KOPT-K1 (cell line): ENCODE data around the gene MYO6.

Source experiments
- H3K27ac ChIP-seq: fragments of 200-600 bp; sonication (generic); 2 replicates; pipeline ENCODE4 v1.5.1; 2016; ENCODE audit warnings: antibody characterized with exemption, mild to moderate bottlenecking, low read depth, low read length; ENCODE audit not compliant: poor library complexity, severe bottlenecking
- H3K36me3 ChIP-seq: fragments of 200-600 bp; sonication (generic); 2 replicates; pipeline ENCODE4 v1.5.1; 2017; ENCODE audit warnings: antibody characterized with exemption, mild to moderate bottlenecking, low read length, moderate library complexity; ENCODE audit not compliant: insufficient read depth
- H3K9me3 ChIP-seq: fragments of 200-600 bp; sonication (generic); 2 replicates; pipeline ENCODE4 v1.5.1; 2017; ENCODE audit warnings: antibody characterized with exemption, low read length, mild to moderate bottlenecking; ENCODE audit not compliant: insufficient read depth, poor library complexity, severe bottlenecking

Gene MYO6

DNA sequence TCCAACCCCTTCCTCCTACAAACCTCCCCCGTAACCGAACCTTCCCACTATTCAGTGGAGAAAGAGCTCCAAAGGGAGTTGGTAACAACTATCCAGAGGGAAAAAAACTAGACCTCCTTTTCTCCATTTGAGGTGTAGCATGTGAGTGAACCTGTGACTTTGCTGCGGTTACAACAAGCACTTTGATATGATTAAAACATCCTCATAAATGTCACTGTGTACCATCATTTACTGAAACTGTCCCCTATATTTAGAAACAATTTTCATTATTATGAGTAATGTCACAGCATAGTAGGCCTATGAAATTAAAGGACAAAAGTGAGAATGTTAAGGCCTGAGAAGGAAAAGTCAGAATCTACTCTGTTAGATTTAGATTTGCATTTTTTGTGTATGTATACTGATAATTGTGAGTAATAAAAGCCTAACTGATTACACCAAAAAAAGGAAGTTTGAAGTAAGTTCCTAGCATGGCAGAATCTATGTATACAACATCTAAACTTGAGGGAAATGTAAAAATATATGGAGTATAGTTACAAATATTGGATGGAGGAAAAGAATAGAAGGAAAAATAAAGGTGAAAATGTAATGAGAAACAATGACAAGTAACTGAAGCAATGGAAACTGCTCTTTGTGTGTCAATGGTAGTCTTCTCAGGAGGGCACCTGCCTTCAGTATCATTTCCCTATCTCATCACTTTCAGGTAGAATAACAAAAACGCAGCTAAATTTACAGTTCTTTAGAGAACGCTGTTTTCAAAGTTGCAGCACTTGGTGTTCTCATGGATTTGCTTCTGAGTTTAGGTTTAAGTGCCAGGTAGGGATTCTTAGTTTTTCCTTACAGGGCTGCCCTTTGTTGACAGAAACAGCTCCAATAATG is 177.5 kb downstream of the MYO6 start:
- Histone ChIP-seq H3K9me3 (no peaks in the 10 kb centered on the region), H3K27ac (no peak overlapping the region), H3K36me3 (no peaks in the 10 kb centered on the region)

DNA sequence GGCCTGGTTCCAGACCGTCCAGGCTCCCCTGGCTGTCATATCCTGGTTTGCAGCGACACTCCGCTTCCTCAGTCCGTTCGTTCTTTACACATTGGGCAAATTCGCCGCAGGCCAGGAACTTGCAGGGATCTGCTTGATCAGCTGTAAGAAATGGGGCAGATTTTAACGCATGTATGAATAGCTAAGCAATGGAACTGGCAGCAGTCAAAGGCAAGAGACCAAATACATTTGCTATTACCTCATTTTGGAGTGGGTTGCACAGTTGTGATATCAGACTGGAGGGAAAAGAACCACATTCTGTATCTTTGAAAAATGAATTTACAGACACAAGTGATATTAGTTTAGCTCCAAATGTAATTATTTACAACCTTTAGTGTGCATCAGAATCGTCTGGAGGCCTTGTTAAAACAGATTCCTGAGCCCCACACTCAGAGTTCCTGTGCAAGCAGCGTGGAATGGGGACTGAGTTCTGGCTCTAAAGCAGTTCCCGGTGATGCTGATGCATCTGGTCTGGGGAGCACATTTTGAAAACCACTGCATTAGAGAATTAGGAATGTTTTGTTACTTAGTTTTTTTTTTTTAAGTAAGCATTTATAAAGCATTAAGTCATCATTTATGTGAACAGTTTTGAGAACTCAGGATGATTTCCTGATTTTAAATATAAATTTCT is 182.1 kb downstream of the MYO6 start:
- H3K27ac ChIP-seq, result no peak overlapping the region
- H3K9me3 ChIP-seq, result no peaks in the 10 kb centered on the region
- no peaks in the 10 kb centered on the region for H3K36me3 ChIP-seq

DNA sequence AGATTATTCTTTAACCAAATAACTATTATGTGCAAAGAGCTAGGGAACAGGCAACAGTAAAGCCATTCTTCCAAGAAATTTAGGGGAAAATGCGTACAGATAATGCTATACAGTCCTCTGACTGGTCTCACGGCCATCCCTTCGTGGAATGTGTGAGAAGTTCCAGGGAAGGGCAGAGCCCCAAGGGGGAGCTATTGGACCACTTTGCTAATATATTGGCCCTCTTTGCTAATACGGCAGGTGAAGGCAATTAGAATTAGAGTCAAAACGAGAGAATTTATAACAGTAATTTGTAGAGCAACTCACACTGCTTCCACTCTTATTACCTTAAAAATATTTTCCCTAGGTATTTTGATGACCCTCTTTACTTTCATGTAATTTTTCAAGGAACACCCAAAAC is 183.0 kb downstream of the MYO6 start:
- Histone ChIP-seq H3K27ac (no peak overlapping the region), H3K9me3 (no peaks in the 10 kb centered on the region), H3K36me3 (no peaks in the 10 kb centered on the region)

DNA sequence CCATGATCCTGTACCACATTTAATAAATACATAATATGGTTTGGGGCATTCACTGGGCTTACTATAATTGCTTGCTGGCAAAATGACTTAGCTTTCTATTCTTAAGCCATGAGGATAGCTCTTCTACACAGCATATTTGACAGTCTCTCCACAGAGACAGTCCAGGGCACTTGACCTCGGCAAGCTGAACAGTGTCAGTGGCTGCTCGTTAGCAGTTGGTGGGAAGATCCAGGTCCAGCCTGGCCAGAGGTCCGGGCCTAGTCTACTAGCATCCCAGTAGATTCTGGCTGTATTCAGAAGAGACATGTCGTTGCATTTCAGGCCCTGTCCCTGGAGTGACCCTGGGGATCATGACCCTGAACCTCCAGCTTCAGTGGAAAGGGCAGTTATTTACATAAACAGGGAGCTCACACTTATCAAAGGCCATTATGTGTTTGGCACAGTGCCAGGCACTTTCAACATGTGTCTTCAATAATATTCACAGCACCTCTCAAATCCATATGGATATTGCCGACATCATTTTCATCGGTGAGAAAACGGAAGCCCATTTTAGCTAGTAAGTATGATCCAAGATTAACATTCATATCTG is 184.4 kb downstream of the MYO6 start:
- Histone ChIP-seq H3K27ac (no peak overlapping the region), H3K36me3 (no peaks in the 10 kb centered on the region), H3K9me3 (no peaks in the 10 kb centered on the region)

DNA sequence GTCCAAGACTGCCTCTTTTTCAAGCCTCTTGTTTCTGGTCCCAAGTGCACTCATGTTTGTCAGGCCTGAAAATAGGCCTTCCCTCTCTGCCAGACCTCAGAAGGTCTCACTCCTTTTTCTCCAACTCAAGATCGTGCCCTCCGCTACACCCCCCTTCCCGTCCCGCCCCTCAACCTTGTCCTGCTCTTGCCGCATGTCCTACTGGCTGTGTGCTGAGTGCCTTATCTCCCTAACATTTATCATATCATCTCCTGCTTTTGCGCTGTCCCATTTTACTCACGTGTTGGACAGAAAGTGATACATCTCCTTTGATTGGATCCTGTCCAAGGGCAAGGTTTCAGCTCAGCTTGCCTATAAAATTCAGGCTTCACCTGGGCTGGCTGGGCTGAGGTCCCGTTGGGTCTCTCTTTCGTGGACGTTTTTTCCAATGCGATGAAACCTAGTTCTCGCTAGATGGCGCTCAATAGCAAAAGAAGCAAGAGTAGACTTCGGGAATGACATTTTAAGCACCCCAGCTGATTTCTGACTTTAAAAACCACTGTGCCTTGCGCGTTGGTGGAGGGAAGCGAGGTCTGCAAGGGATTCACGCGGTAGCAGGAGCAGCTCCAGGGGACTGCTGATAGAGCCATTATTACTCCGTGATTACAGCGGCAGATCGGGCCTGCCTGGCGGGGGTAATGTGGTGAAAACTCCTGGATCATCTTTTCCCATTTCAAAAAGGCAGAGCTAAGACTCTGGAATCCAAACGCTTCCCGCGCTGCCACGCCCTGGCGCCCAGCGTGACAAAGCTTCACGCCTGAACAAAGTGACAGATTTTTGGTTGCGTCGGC is 185.8 kb downstream of the MYO6 start:
- no peaks in the 10 kb centered on the region for H3K36me3 ChIP-seq
- H3K27ac ChIP-seq, result no peak overlapping the region
- no peaks in the 10 kb centered on the region for H3K9me3 ChIP-seq

DNA sequence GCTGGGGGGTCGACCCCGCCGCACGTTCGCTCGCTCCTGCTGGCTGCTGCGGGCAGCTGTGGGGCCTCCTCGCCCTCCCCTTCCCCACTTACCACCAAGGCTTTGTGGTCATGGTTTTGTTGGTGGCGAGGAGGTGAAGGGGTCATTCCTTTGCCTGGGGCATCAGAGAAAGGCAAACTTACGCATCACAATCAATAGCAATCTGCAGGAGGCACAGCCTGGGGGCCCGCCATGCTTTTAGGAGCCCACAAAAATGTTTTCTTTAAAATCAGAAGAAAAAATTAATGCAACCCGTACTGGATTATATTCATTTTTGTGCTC is 186.4 kb downstream of the MYO6 start:
- no peak overlapping the region for H3K27ac ChIP-seq
- no peaks in the 10 kb centered on the region for H3K36me3 ChIP-seq
- no peaks in the 10 kb centered on the region for H3K9me3 ChIP-seq

DNA sequence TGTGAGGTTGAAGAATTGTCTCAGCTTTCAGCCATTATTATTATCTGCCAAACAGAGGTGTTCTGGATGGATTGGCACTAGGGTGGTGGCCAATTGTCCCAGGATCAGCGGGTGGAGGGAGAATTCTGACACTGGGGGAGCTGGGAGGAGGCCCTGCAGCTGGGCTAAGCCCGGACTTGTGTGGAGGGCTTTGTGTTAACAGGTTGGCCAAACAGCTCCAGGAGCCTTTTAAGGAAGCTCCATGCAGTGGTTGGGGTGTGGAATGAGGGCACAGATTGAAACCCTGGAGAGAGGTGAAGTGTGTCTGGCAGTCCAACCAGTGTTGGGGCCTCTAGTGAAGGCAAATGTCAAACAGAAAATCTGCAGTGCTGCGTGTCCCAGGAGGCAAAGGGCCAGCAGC is 187.6 kb downstream of the MYO6 start:
- Histone ChIP-seq H3K36me3 (no peaks in the 10 kb centered on the region), H3K9me3 (no peaks in the 10 kb centered on the region), H3K27ac (no peak overlapping the region)

DNA sequence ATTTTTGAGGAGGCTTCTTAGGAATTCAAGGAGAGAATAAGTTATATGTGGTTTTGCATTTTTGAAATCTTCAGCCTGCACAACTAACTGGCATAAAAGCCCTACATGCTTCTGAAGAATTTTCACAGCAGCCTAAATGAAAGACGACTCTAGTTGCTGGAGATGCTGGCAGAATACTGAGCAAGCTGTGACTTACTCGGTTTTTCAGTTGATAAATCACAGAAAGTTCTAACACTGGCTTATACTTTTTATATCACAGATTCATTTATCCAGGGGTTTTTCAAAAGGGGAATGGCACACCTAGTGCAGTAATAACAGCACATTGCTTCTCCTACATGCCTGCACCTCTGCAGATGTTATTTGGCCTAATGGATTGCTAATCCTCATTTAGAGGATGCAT is 188.8 kb downstream of the MYO6 start:
- Histone ChIP-seq H3K36me3 (no peaks in the 10 kb centered on the region), H3K9me3 (no peaks in the 10 kb centered on the region), H3K27ac (no peak overlapping the region)

DNA sequence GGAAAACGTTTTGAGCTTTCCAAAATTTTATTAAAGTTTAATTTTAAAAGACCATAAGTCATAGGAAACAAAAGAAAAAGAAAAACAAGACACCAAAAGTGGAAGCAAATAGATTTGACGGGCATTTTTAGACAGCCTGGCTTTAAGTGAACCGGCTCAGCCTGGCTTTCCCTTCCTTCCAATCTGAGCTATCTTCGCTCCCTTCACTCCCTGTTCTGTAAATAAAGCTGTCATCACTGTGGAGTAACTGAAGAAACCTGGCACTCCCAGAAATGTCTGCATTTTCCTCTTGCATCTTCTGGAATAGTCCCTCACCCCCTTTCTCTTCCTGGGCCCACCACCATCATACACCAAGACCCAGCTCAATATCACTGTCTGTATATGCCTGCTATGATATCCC is 191.5 kb downstream of the MYO6 start:
- no peak overlapping the region for H3K27ac ChIP-seq
- no peaks in the 10 kb centered on the region for H3K9me3 ChIP-seq

DNA sequence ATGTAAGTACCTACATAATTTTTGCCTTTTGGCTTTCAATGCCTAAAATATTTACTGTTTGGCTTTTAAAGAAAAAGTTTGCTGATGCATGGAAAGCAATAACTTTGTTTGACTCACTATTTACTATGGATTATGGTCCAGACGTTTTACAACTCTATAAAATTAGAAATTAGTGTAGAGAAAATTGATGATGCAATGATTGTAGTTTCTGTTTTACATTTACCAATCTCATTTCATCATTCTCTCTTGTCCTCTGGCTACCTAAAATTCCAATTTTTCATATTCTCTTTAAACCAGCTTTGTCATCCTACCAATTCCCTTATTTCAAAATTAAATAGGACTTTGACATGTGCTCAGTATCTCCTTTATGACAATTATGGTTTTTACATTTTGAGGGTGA is 192.5 kb downstream of the MYO6 start:
- Histone ChIP-seq H3K36me3 (no peaks in the 10 kb centered on the region), H3K27ac (no peak overlapping the region), H3K9me3 (no peaks in the 10 kb centered on the region)

More for the DNA sequence above, 191.5 kb downstream of the MYO6 start:
- H3K36me3 ChIP-seq, result no peaks in the 10 kb centered on the region

DNA sequence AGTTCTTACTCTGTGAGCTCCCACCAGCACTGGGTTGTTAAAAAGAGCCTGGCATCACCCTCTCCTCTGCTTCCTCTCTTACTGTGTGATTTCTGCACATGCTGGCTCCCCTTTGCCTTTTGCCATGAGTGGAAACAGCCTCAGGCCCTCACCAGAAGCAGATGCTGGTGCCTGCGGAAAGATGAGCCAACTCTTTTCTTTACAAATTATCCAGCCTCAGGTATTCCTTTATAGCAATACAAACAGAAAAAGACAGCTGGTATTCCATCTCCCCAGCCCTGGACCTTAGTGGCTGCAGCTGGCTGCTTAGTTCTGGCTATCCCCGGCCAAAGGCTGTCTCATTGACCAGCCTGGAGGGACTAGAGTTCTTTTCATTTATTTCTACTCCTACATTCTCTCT is 194.3 kb downstream of the MYO6 start:
- no peaks in the 10 kb centered on the region for H3K9me3 ChIP-seq
- no peak overlapping the region for H3K27ac ChIP-seq
- H3K36me3 ChIP-seq, result no peaks in the 10 kb centered on the region

DNA sequence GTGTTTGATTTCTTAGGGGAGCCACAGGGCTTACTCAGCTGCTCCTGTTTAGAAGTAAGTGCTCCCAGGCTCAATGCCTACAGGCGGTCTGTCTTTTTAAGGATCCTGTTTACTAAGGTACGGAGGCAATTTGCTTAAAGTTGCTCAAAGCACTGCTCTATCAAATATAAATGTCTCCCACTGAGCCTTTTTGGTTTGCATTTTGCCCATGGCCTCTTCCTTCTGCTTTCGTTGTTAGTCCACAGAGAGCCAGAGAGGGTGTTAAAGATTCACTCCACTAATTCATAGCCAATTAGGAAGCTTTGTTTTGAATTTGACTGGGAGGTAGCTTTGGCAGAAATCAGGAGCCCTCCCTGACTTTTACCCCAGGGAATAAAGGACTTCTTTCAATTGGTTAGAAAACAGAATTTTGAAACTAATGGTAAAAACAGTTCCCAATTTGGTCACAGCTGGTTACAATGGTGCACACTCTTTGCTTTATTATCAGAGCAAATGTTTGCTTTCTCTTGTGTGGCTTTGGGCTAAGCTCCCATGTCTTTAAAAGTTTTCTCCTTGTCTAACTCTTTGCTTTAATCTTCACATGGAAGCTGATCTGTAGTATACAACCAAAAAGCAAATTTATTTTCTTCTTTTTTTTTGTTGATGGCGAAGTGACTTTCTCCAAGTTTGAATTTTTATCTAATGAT is 197.2 kb downstream of the MYO6 start:
- Histone ChIP-seq H3K36me3 (no peaks in the 10 kb centered on the region), H3K9me3 (no peaks in the 10 kb centered on the region), H3K27ac (no peak overlapping the region)

DNA sequence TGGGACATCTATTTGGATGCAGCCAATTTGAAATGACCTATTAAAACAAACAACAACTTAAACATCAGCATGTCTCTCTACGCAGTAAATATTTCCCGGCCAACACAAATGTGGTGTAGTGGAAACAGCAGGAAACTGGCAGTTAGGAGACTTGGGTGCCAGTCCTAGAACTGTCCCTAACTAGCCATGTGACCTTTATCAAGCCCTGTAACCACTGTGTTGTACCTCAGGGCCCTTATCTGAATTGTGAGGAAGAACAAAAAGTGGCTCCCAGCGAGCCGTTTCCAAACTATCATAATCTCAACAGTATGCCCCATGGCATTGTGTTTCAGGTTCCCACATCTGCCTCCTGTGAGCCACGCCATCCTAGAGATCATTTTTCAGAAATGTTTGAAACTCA is 198.9 kb downstream of the MYO6 start:
- Histone ChIP-seq H3K36me3 (no peaks in the 10 kb centered on the region), H3K27ac (no peak overlapping the region), H3K9me3 (no peaks in the 10 kb centered on the region)

DNA sequence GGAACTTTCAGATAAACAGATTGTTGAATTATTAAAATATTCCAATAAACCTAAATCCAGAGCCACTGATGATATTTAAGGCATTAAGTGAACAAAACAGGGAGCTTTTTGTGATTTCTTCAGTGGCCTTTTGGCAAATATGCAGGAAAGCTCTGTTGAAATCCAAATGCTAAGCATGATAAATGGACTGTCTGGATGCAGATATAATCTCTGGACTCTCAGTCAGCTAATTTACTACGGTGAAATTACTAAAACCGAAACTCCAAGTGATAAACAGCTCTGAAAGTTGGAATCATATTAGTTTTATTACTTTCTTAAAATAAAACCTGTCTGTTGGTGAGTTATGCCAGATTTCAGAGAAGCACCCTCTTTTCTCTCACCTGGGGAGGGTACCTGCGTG is 203.1 kb downstream of the MYO6 start:
- Histone ChIP-seq H3K36me3 (no peaks in the 10 kb centered on the region), H3K27ac (no peak overlapping the region), H3K9me3 (no peaks in the 10 kb centered on the region)

DNA sequence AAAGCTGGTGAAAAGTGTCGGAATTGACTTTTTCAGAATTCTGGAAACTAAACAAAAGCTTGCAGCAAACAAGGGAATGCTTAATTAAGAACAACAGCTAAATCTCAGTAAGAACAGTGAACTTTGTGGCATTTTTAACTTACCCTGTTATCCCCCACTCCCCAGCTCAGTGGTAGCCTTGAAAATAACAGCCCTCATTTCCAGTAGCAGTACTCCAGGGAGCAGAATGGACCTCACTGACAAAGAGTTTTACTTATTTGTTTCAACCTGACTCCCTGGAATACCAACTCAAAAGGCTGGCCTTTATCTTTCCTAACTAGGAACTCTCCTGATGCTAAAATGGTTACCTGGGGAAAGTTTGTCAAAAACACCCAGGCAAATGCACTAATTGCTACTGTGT is 214.5 kb downstream of the MYO6 start:
- Histone ChIP-seq H3K27ac (no peak overlapping the region), H3K36me3 (no peaks in the 10 kb centered on the region), H3K9me3 (no peaks in the 10 kb centered on the region)
